H1 (cell line): Measurements from ENCODE around the gene IRF2BP2. TPM values are rescaled to one million over a fixed set of nuclear protein-coding genes. Genes with fewer than 3 reads are reported as not detected.

Experiments
- CTCF ChIA-PET: fragments of 300-600 bp; sonication (Branson Sonifier 250); formaldehyde crosslinking; loops from one replicate; lab custom pipeline; 2021; ENCODE audit not compliant: partially characterized antibody; lab: Charles Lee
- POLR2A ChIA-PET: fragments of 300-600 bp; sonication (Branson Sonifier 250); formaldehyde crosslinking; loops from one replicate; lab custom pipeline; 2021; ENCODE audit warnings: inconsistent platforms; ENCODE audit not compliant: partially characterized antibody; lab: Charles Lee
- DNase-seq, 2 experiments: peaks; one replicate each; pipeline versions ENCODE4 v3.0.0 to v3.0.0-alpha.2; 2010 to 2022; ENCODE audit warnings: low spot score in 2 of 2, low read depth in 1 of 2, mixed read lengths in 1 of 2
- FAIRE-seq: peaks from 2 replicates; lab custom pipeline; 2011; peaks lifted over from hg19 to GRCh38; lab: Jason Lieb, UNC
- H2AFZ ChIP-seq: 2 replicates; pipeline ENCODE4 v1.8.1; 2012; ENCODE audit warnings: low read length, inconsistent platforms
- H2AK5ac ChIP-seq: 2 replicates; pipeline ENCODE4 v1.6.1; 2013; ENCODE audit warnings: low read depth, low read length
- H2BK120ac ChIP-seq: replicated peaks from 2 replicates; pipeline ENCODE3; 2013; ENCODE audit warnings: low read depth, low read length, inconsistent platforms
- H2BK12ac ChIP-seq: 2 replicates; pipeline ENCODE4 v1.6.1; 2013; ENCODE audit warnings: low read depth, low read length
- H2BK15ac ChIP-seq: 2 replicates; pipeline ENCODE4 v1.6.1; 2013; ENCODE audit warnings: low read length
- H2BK20ac ChIP-seq: 2 replicates; pipeline ENCODE4 v1.6.1; 2013; ENCODE audit warnings: low read length
- H2BK5ac ChIP-seq: 2 replicates; pipeline ENCODE4 v1.6.1; 2013; ENCODE audit warnings: low read depth, low read length
- H3K14ac ChIP-seq: 2 replicates; pipeline ENCODE4 v1.6.1; 2013; ENCODE audit warnings: inconsistent platforms; ENCODE audit not compliant: insufficient read length
- H3K18ac ChIP-seq: 2 replicates; pipeline ENCODE4 v1.6.1; 2013; ENCODE audit warnings: low read length; ENCODE audit errors: extremely low read depth
- H3K23ac ChIP-seq: 2 replicates; pipeline ENCODE4 v1.6.1; 2013; ENCODE audit warnings: inconsistent platforms; ENCODE audit not compliant: insufficient read length
- H3K23me2 ChIP-seq: 2 replicates; pipeline ENCODE4 v1.6.1; 2013; ENCODE audit warnings: low read depth, low read length
- H3K27ac ChIP-seq: 2 replicates; pipeline ENCODE4 v1.6.1; 2011; ENCODE audit warnings: low read depth, low read length, inconsistent platforms
- H3K27me3 ChIP-seq, 4 experiments: replicated peaks in 1 of 4; 1 replicate in 1 of 4; 2 replicates in 3 of 4; pipeline versions ENCODE4 v1.6.1 to v1.8.1; 2011 to 2013; ENCODE audit warnings: low read length in 3 of 4, mild to moderate bottlenecking in 3 of 4, inconsistent platforms in 2 of 4, mixed read lengths in 2 of 4, moderate library complexity in 1 of 4; ENCODE audit not compliant: control insufficient read depth in 3 of 4, insufficient read depth in 3 of 4; ENCODE audit errors: extremely low read depth in 1 of 4
- H3K36me3 ChIP-seq, 4 experiments: 2 replicates each; pipeline versions ENCODE4 v1.6.1 to v1.8.1; 2011 to 2013; ENCODE audit warnings: mild to moderate bottlenecking in 4 of 4, low read length in 3 of 4, moderate library complexity in 2 of 4, control low read depth in 1 of 4, inconsistent platforms in 1 of 4; ENCODE audit not compliant: insufficient read depth in 4 of 4, control insufficient read depth in 2 of 4
- H3K4ac ChIP-seq: replicated peaks from 2 replicates; pipeline ENCODE3; 2013; ENCODE audit warnings: low read length, low read depth, mixed read lengths, inconsistent platforms; ENCODE audit not compliant: insufficient read length
- H3K4me1 ChIP-seq, 4 experiments: replicated peaks in 1 of 4; 1 replicate in 1 of 4; 2 replicates in 3 of 4; pipeline versions ENCODE4 v1.6.1 to v1.8.1; 2011 to 2013; ENCODE audit warnings: low read length in 3 of 4, inconsistent platforms in 2 of 4, mixed read lengths in 1 of 4; ENCODE audit not compliant: insufficient read depth in 4 of 4, control insufficient read depth in 3 of 4
- H3K4me2 ChIP-seq, 2 experiments: 2 replicates each; pipeline versions ENCODE4 v1.6.1 to v1.8.1; 2011 to 2013; ENCODE audit warnings: low read depth in 2 of 2, low read length in 2 of 2, control low read depth in 1 of 2, inconsistent platforms in 1 of 2, mild to moderate bottlenecking in 1 of 2; ENCODE audit not compliant: insufficient read depth in 1 of 2
- H3K4me3 ChIP-seq, 4 experiments: fragments of 200-600, 300-600 bp in 1 of 4; sonication (generic), shearing (Covaris generic), sonication (Bioruptor Twin) in 1 of 4; 2 replicates each; pipeline versions ENCODE4 v1.5.1 to v1.8.1; 2011 to 2016; ENCODE audit warnings: low read length in 4 of 4, low read depth in 3 of 4, control low read depth in 2 of 4, inconsistent platforms in 2 of 4, mild to moderate bottlenecking in 2 of 4, mixed read lengths in 1 of 4, moderate library complexity in 1 of 4; ENCODE audit not compliant: insufficient read depth in 2 of 4; ENCODE audit errors: extremely low read depth in 1 of 4
- H3K56ac ChIP-seq: replicated peaks from 2 replicates; pipeline ENCODE3; 2013; ENCODE audit warnings: low read depth, mild to moderate bottlenecking, mixed read lengths, low read length, inconsistent platforms; ENCODE audit not compliant: insufficient read length
- H3K79me1 ChIP-seq: 2 replicates; pipeline ENCODE4 v1.6.1; 2013; ENCODE audit warnings: low read depth, low read length, control low read depth
- H3K79me2 ChIP-seq, 2 experiments: 2 replicates each; pipeline versions ENCODE4 v1.6.1 to v1.8.1; 2012 to 2013; ENCODE audit warnings: low read length in 2 of 2, mild to moderate bottlenecking in 2 of 2, inconsistent platforms in 1 of 2; ENCODE audit not compliant: insufficient read depth in 2 of 2, control insufficient read depth in 1 of 2
- H3K9ac ChIP-seq, 4 experiments: replicated peaks in 1 of 4; 1 replicate in 1 of 4; 2 replicates in 3 of 4; pipeline versions ENCODE4 v1.6.1 to v1.8.1; 2011 to 2013; ENCODE audit warnings: low read depth in 3 of 4, low read length in 3 of 4, control low read depth in 2 of 4, mild to moderate bottlenecking in 2 of 4, moderate library complexity in 2 of 4, inconsistent platforms in 1 of 4; ENCODE audit errors: extremely low read depth in 1 of 4
- H3K9me3 ChIP-seq, 2 experiments: 2 replicates each; pipeline versions ENCODE4 v1.6.1 to v1.8.1; 2012 to 2013; ENCODE audit warnings: mild to moderate bottlenecking in 2 of 2, moderate library complexity in 2 of 2, control low read depth in 1 of 2, inconsistent platforms in 1 of 2, low read depth in 1 of 2, low read length in 1 of 2, mixed read lengths in 1 of 2; ENCODE audit not compliant: insufficient read depth in 2 of 2
- H4K20me1 ChIP-seq, 2 experiments: replicated peaks in 1 of 2; 2 replicates each; pipeline versions ENCODE3 to v1.8.1; 2011 to 2013; ENCODE audit warnings: inconsistent platforms in 2 of 2, low read length in 2 of 2, mild to moderate bottlenecking in 1 of 2; ENCODE audit not compliant: insufficient read depth in 2 of 2, control insufficient read depth in 1 of 2
- H4K5ac ChIP-seq: 2 replicates; pipeline ENCODE4 v1.6.1; 2013; ENCODE audit warnings: low read length, low read depth, mixed read lengths, inconsistent platforms; ENCODE audit not compliant: insufficient read length
- H4K8ac ChIP-seq: 2 replicates; pipeline ENCODE4 v1.8.0; 2013; ENCODE audit warnings: mild to moderate bottlenecking, moderate library complexity, low read length, inconsistent platforms; ENCODE audit not compliant: insufficient read depth; ENCODE audit errors: extremely low read depth
- H4K91ac ChIP-seq: replicated peaks from 2 replicates; pipeline ENCODE3; 2013; ENCODE audit warnings: low read length, mixed read lengths, inconsistent platforms; ENCODE audit not compliant: insufficient read length
- ATF2 ChIP-seq: IDR thresholded peaks from 2 replicates; pipeline ENCODE4 v1.6.1; 2012; ENCODE audit warnings: low read length, inconsistent platforms
- CTBP2 ChIP-seq: IDR thresholded peaks from 2 replicates; pipeline ENCODE4 v1.7.0; 2011; ENCODE audit warnings: borderline replicate concordance, mild to moderate bottlenecking, moderate library complexity, mixed read lengths, low read length; ENCODE audit not compliant: insufficient read depth, insufficient read length
- EP300 ChIP-seq, 2 experiments: IDR thresholded peaks; 1 replicate in 1 of 2; 2 replicates in 1 of 2; pipeline ENCODE4 v1.6.1; 2011 to 2012; ENCODE audit warnings: low read depth in 2 of 2, low read length in 2 of 2, mild to moderate bottlenecking in 2 of 2, borderline replicate concordance in 1 of 2, inconsistent platforms in 1 of 2, moderate library complexity in 1 of 2
- HDAC6 ChIP-seq: IDR thresholded peaks from one replicate; pipeline ENCODE4 v1.7.1; 2012; ENCODE audit warnings: low read depth, mild to moderate bottlenecking, inconsistent platforms, low read length, moderate library complexity
- KDM1A ChIP-seq: fragments of 200-600, 300-600 bp; sonication (generic); IDR thresholded peaks from 2 replicates; pipeline ENCODE4 v1.7.1; 2016; ENCODE audit warnings: mild to moderate bottlenecking, low read length, borderline replicate concordance
- SIRT6 ChIP-seq: IDR thresholded peaks from one replicate; pipeline ENCODE4 v1.7.1; 2012; ENCODE audit warnings: low read length, inconsistent platforms
- SP1 ChIP-seq: IDR thresholded peaks from 2 replicates; pipeline ENCODE4 v1.6.1; 2011; ENCODE audit warnings: low read depth, low read length
- SP2 ChIP-seq: IDR thresholded peaks from 2 replicates; pipeline ENCODE4 v1.6.1; 2012; ENCODE audit warnings: mild to moderate bottlenecking, low read length, inconsistent platforms
- WGBS, 2 experiments: shearing (Covaris generic) in 1 of 2; methylation state at CpG; one replicate each; pipeline versions ENCODE4 v1.1.6 to v1.1.7; 2013 to 2015; ENCODE audit warnings: low lambda C conversion rate in 2 of 2, mixed read lengths in 2 of 2, inconsistent platforms in 1 of 2, low coverage in 1 of 2, missing lambda C conversion rate in 1 of 2; ENCODE audit not compliant: insufficient replicate concordance in 2 of 2, insufficient coverage in 1 of 2, insufficient read length in 1 of 2; ENCODE audit errors: extremely low coverage in 1 of 2, missing lambda C conversion rate in 1 of 2; 5-methylcytosine and 5-hydroxymethylcytosine counted together
- polyA plus RNA-seq, 7 experiments: library from polyadenylated mRNA; depleted of rRNA in 3 of 7; stranded (reverse) in 5 of 7; unstranded in 2 of 7; fragments of >200 nt in 5 of 7; fragments of 200-250 nt in 2 of 7; gene quantifications; 1 replicate in 5 of 7; 2 replicates in 1 of 7; 4 replicates in 1 of 7; pipeline versions ENCODE4 v1.2.1 to v1.2.3, GENCODE V29; 2011 to 2013; ENCODE audit warnings: missing spikeins in 2 of 7, mixed read lengths in 2 of 7
- total RNA-seq: library from RNA; stranded (reverse); fragmentation: NEBNext Ultra II Directional; extraction: Animal tissue kit (Norgen Biotek cat#: 25700); gene quantifications from 2 replicates; pipeline ENCODE4 v1.2.1, GENCODE V29; 2021

Gene IRF2BP2
- total and polyA plus RNA-seq, 2 of the 8 experiments (the other 6 are each of a cell fraction or from before 2014, with no cell fraction given) = 24.9 to 67.5 TPM

- peaks cover 28 to 66% of the 10 kb centered on the region in 2 experiments for H3K79me2 ChIP-seq
- H2BK20ac ChIP-seq = no peak overlapping the region
- H3K23ac ChIP-seq = no peak overlapping the region
- H3K18ac ChIP-seq = no peak overlapping the region
- ChIA-PET POLR2A (interaction anchor here (0.5 to 1.8 kb wide), 2 partner anchors 9 to 109 kb away, joined by 3 to 6 read pairs; no protein-coding TSS in a partner anchor), CTCF (interaction anchor here (0.6 to 2.4 kb wide), 11 partner anchors 11 to 487 kb away, joined by 3 to 8 read pairs (median 3); no protein-coding TSS in a partner anchor)
- no peaks in the 10 kb centered on the region for H3K27me3 ChIP-seq
- H3K4me3 ChIP-seq = peak overlapping the region in 1 of 4 experiments; percentile 71; a peak in 4 of 8 replicates
- no peak overlapping the region for H4K5ac ChIP-seq
- no peaks in the 10 kb centered on the region for H3K9me3 ChIP-seq
- H3K14ac ChIP-seq = no peak overlapping the region
- no peak overlapping the region for H2AFZ ChIP-seq
- H2AK5ac ChIP-seq = no peak overlapping the region
- FAIRE-seq (no peak), DNase-seq (no peak)
- 49% methylated on average over 6 of the region's 6 CpGs; no CpG with 5 or more reads in 1 of the 2 experiments for WGBS, 2 experiments
- H2BK15ac ChIP-seq = no peak overlapping the region
- no peak overlapping the region for H3K9ac ChIP-seq
- H3K4me2 ChIP-seq = peak overlapping the region in 1 of 2 experiments; percentile 37; a peak in 3 of 4 replicates
- peaks cover 13% of the 10 kb centered on the region; the same call in 1 of the 2 replicates for H3K23me2 ChIP-seq
- H3K79me1 ChIP-seq = no peaks in the 10 kb centered on the region
- H3K4me1 ChIP-seq = peaks cover 11 to 28% (median 22%) of the 10 kb centered on the region in 4 experiments
- no peak overlapping the region for H2BK120ac ChIP-seq
- H3K56ac ChIP-seq = no peak overlapping the region
- peaks cover 3 to 40% (median 11%) of the 10 kb centered on the region in 4 experiments for H3K36me3 ChIP-seq
- H4K8ac ChIP-seq = no peak overlapping the region
- H4K20me1 ChIP-seq = peaks cover 18 to 32% of the 10 kb centered on the region in 2 experiments
- no peak overlapping the region for H4K91ac ChIP-seq
- no peak overlapping the region for H2BK12ac ChIP-seq
- H3K4ac ChIP-seq = no peak overlapping the region
- no peak overlapping the region for H3K27ac ChIP-seq
- H2BK5ac ChIP-seq = no peak overlapping the region
- TF ChIP-seq ATF2 (no peak), HDAC6 (no peak), SP2 (no peak), EP300 (IDR thresholded peaks at IDR 0.05; ENCODE audit: borderline replicate concordance in 1 of 2, low read depth in 2 of 2, low read length in 2 of 2) (no peak), CTBP2 (no peak), KDM1A (no peak), SIRT6 (no peak), SP1 (no peak)
Observed at GRCh38 chr1:234603221-234604204, 6.5 kb downstream of the IRF2BP2 start.
